GM19025 (cell line): Measurements from ENCODE around the gene AGAP1.

Experiments used
- ATAC-seq: cut with Tn5 transposase; IDR thresholded peaks from one replicate; pipeline ENCODE4 v1.9.1; 2021; ENCODE audit warnings: mild to moderate bottlenecking, low read depth, moderate library complexity; ENCODE audit not compliant: unreplicated experiment

AGAP1 gene

DNA sequence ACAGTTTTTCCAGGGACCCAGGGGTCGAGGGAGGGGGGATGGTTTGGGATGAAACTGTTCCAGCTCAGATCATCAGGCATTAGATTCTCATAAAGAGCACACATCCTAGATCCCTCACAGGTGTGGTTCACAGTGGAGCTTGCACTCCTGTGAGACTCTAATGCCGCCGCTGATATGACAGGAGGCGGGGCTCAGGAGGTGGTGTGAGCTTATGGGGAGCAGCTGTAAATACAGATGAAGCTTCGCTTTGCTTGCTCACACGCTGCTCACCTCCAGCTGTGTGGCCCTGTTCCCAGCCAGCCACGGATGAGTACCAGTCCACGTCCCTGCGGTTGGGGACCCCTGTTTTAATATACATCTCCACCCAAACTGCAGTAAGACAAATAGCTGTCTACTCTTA lies 204.2 kb downstream of the AGAP1 start:
- no peak for ATAC-seq

DNA sequence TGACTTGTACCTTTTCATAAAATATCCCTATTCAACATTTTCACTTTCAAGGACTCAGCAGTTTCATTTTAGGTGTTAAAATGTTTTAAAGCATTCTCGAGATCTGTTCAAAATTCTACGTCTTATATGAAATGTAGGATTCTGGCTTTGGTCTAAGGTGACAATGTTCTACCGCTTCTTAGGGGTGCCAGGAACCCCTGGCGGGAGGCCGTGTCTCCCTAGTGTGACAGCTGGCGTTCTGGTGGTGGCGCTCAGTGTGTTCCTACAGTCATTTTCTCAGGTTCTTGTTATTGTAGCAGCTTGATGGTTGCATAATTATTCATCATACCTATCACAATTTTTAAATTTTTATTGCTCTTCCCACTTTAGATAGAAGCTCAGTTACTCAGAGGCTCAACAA lies 204.6 kb downstream of the AGAP1 start:
- ATAC-seq, result no peak

DNA sequence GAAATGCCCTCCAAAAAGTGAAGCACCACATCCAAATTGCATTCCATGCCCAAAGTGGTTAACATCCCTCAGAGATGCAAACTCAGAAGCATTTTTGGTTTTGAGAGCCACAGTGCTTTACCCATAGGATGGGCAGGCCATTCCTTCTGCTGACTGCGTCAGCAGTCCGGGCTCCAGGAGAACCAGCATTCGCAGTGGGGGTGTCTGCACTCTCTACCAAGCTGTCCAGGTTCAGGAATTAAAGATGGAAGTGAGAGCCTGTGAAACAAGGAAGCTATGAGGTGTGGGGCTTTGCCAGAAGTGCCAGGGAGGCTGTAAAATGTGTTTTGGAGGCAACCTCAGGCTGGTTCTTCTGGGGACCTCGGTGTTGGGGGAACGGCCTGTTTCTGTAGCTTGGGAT lies 205.7 kb downstream of the AGAP1 start:
- ATAC-seq, result no peak

DNA sequence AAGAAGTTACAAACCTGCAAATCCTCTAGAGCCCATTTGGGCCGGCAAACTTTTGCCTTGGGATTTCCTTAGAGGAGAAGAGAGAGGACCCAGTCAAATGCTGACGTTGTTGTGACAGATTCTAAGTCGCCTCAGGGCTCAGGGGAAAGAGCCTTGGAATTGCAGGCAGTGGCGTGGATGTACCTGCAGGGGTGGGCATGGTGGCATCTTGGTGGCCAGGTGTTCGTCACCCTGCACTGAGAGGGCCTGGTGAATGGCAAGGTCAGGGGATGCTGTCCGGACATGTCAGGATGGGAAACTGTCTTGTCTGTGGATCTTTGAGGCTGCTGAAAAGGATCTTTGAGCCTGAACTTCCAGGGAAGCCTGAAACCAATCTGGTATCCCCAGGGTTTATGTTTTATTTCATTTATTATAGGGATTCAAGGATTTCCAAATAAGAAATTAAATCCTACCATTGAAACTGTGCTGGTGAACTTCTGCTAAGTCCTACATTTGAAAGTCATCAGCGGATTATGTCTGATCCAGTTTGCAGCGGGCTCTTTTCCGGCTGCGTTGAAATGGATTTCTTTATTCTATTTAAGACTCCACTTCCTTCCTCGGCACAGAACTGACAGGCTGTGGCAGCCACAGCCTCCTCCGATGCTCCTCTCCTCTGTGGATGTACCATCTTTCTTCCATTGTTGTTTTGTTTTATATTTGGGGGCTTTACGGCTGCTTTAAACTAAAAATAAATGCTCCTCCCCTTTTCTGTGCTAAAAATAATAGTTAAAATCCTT lies 207.6 kb downstream of the AGAP1 start:
- ATAC-seq, result no peak

DNA sequence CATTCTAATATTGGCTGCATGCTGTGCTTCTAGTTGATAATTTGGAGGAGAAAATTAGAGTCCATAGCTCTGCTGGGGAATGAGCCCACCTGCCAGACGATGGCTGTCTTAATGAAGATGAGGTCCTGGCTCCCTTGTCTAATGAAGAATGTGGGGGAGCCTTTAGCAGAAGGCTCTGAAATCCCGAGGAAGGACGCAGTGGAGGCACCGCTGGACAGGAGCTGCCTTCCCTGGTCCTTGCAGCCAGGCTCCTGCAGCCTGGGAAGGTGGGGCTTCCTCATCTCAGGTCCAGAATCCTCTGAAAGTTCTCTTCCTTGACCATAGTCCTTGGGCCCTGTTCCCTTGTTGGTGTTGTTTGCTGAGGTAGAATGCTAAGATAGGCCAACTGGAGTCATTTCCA lies 208.3 kb downstream of the AGAP1 start:
- no peak for ATAC-seq

DNA sequence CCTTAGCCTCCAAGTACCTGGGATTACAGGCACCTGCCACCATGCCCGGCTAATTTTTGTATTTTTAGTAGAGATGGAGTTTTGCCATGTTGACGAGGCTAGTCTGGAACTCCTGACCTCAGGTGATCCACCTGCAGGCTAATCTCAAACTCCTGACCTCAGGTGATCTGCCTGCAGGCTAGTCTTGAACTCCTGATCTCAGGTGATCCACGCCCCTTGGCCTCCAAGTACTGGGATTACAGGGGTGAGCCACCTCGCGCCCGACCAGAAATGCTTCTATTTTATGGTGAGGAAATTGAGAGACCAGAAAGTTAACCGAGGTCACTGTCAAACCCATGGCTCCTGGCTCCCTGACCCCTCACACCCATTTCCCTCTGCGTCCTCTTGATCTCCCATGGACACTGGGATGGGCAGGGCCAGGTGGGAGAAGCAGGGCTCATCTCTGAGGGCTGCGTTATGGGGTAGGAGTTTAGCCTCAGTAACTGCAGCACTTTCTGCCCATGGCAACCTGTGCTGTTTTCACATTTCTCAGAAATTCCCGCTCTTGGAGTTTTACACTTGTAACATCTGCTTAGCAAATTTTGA lies 210.0 kb downstream of the AGAP1 start:
- no peak for ATAC-seq

DNA sequence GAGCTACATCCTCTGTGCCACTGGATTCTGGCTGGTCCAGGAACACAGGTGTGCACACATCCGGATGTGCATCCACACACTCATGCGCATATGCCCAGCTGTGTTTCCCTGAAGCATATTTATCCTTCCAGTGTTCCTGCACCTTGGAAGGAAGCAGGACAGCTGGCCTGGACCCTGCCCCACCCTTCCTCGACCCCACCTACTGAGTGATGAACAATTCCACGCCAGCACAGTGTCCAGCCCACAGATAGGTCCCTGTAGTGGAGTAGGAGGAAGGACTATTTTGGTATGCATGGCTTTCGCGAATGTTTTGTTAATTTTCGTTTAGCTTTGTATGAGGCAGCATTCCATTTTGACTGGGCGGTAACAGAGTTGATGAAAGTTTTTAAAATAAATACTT lies 211.5 kb downstream of the AGAP1 start:
- no peak for ATAC-seq

DNA sequence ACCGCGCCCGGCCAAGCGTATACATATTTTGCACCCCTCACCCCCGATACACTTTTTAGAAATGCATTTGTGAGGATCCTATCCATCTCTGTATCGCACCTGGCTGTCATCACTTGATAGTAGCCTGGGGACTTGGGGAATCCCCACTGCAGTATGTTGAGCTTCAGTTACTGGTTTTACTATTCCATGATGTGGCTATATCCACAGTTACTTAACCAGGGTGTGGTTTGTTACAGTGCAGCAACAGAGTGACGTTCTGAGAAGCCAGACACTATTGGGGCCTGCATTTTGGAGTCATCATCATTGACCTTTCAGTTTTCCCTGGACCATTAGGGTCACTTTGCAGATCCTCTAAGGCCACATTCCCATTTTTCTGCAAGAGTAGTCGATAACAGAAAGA lies 212.7 kb downstream of the AGAP1 start:
- no peak for ATAC-seq

DNA sequence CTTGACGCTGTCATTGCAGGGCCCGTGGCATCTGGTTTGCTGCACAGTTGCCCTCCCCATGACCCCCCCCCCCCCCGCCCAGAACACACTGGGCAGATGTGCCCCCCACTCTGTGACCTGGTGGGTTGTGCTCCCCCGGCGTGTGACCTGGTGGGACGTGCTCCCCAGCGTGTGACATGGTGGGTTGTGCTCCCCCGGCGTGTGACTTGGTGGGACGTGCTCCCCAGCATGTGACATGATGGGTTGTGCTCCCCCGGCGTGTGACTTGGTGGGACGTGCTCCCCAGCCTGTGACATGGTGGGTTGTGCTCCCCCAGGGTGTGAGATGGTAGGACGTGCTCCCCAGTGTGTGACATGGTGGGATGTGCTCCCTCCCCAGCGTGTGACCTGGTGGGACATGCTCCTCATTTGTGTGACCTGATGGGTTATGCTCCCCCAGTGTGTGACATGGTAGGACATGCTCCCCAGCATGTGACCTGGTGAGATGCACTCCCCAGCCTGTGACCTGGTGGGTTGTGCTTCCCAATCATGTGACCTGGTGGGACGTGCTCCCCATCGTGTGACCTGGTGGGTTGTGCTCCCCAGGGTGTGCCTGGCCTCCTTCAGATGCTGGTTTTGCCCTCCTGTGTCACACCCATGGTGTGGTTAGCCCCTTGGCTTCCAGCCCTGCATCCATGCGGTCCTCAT lies 213.7 kb downstream of the AGAP1 start:
- ATAC-seq, result no peak

DNA sequence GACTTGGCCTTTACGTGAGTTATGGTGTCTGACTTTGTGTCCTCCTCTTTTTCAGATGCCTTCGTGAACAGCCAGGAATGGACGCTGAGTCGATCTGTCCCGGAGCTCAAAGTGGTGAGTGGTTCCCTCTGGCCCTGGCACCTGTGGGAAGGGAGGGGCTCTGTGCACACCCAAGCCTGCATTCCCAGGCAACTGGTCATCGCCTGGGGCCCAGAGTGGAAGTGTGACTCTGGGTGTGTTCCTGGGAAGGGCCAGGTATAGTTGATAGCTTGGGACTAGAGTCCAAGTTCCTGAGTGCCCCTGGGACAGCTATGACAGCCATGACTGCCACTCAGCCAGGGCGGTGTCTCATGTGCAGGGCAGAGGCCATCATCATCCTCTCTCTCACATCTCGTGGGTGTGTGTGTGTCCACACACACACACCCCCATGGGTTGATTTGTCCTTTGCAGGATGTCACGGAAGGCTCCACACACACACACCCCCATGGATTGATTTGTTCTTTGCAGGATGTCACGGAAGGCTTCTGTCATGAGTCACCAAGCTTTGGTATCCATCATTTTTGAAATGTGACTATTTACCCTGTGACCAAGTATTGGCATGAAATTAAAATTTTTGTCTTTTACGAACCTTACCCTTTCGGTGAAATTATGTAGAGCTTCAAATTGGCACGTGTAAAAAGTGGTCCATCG lies 215.4 kb downstream of the AGAP1 start:
- no peak for ATAC-seq

DNA sequence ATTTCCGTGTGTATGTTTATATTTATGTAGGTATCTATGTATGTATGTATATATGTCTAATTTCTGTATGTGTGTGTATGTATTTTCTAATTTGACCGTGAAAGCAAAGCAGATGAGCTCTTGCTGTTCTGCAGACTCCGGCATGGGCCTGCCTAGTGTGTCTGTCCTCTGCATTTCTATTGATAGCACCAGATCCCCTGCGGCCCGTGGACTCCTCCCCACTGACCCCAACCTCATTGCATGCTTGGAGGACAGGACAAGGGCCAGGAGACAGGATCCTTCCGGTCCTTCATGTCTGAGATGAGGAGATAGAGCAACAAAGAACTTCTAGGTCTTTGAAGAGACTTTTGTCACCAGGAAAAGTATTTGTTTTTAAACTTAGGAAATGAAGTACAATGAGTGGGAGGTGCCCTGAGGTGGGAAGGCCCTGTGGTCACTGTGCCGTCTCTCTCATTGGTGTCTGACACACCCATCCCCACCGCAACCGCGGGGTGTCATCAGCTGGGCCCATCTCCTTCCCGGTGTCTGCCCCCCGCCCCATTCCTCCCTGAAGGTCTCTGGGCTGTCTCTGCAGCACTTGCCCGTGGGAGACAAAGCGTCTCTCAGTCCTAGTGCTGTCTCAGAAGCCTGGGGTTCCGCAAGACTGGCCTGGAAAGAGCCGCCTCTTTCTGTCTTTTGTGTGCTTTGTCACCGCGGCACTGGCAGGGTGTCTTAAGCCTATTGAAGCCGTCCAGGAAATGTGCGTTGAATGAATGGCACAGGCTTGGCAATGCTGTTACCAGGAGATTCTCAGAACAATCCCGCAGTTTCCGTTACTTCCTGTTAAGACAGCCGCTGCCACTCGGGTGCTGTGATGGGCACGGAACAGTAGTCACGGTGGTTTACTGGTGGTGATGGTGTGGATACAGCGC lies 216.4 kb downstream of the AGAP1 start:
- no peak for ATAC-seq

DNA sequence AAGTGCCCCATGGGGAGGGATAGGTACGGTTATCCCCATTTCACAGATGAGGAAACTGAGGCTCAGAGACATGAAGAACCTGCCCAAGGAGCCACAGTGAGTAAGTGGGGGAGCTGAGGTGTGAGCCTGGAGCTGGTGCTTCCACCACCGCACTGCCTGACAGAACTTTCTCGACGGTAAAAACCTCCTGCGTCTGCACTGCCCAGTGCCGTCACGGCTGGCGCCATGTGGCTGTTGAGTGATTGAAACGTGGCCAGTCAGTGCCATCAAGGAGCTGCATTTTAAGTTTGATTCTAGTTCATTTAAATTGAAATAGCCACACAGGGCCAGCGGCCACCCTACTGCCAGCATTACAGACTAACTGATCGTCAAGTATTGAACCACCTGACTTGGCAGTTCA lies 217.1 kb downstream of the AGAP1 start:
- no peak for ATAC-seq

DNA sequence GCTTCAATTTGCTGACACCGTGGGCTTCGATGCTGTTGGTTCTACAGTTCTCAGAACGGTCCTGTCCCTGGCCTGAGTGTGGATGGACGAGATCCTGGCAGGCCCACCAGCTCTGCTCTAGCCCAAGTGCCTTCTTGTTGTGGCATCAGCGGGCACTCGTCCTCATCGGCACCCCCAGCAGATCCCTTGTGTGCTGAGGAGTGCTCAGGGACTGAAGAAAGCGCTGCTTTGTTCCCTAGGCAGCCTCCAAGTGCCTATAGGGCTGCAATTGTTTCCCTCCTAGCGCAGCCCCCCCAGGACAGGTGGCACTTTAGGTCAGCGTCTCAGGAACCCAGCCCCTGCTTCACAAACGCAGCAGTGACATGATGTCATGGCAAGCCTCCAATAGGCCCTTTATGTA lies 217.7 kb downstream of the AGAP1 start:
- no peak for ATAC-seq

DNA sequence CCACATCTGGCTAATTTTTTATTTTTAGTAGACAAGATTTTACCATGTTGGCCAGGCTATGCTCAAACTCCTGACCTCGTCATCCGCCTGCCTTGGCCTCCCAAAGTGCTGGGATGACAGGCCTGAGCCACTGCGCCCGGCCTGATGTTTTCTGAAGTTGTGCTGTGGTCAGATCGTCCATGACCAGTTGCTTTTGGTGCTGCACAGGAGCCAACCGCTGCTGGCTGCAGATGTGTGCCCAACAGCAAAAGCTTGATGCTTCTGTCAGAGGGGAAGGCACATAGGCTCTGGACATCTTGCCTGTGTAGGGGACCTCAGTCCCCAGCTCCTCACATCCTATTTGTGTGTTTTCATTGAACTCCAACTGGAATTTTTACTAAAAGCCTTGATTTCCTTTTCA lies 218.3 kb downstream of the AGAP1 start:
- no peak for ATAC-seq

DNA sequence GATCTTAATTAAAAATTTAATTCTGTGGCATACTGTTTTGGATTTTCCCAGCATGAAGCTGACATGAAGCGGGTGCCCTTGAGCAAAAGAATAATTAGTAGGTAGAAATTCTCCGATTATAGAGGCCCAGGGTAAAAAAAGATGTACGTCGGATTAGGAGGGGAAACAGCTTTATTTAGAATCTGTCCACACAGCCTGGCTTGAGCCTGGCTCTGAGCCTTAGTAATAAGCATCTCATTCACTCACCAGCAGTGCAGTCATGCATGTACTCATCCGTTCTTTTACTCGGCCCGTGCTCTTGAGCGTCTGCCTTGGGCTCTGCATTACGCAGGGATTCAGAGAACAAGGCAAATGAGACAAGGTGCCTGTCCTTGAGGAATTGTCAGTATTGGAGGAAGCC lies 219.3 kb downstream of the AGAP1 start:
- ATAC-seq, result no peak

DNA sequence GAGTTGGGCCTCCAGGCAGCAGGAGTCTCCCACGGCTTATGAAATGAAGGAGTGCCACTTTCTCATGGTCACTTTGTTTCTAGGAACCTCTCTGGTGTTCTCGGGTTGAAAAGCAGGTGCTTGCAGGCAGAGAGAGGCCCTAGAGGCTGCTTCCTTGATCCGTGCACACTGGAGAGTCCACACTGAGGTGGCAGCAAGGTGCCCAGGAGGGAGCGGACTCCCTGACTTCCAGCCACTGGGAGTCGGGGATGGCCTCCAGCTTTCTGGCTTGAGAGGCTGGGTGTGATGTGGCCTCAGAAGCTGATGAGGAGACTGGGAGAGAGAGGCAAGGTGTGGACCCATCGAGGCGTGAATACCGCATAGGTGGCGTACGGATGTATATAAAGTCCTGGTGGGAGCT lies 221.8 kb downstream of the AGAP1 start:
- no peak for ATAC-seq

DNA sequence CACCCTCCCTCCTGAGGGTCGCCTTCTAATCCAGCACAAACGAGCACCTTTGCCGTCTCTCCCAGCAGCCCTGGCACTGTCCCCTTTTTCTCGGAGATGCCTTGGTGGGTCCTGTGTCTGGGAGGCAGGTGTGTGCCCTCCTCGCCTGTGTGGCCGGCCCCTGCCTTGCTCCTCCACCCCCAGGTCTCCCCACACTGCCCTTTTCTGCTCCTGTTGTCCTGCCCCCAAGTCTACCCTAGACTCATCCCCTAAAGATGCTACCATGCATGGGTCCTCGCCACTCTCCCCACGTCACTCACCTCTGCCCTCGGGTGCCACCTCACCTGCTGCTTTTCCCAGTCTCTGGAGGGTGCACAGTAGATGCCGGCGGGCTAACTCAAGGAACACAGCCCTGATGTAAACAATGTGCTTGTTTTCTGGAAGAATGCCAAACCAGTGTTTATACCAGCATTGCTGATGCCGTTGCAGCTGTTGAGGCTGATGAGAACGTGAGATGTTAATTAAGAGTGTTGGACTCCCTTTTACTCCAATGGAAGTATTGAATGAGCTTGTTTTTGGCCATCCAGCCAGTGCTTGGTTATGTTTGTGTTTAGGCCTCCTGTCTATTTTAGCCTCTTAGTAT lies 223.1 kb downstream of the AGAP1 start:
- no peak for ATAC-seq

DNA sequence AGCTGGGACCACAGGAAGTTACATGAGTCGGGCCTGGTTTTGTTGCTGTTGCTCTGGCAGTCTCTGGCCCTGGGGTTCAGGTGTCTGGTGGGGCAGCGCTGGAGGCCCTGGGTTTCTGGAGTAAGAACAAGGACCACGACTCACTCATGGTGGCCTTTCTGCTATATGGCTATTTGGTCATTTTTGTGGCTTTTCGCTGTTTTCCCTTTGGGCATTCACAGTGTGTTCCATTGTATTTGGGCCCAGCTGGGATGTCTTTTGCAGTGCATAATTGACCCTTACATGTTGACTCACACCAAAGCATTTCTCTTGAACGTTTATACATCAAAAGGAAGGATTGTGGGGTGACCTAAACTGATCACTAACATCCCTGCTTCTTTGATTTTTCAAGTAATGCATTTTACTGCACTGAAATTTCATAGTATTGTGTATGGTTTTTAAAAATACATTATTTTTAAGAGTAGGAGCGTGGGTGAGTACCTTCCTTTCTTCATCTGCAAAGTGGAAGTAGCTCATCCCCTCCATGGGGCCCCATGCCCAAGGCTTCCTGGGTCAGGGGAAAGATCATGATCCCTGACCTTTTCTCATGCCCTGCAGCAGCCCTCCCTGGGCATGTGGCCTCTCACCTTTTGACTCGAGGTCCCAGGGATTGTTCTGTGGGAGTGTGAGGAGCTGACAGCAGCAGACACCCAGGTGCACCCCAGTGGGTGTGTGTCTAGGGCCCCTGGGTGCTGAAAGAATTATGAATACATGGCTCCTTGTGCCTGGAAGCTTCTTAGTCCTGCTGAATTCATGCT lies 225.5 kb downstream of the AGAP1 start:
- no peak for ATAC-seq

DNA sequence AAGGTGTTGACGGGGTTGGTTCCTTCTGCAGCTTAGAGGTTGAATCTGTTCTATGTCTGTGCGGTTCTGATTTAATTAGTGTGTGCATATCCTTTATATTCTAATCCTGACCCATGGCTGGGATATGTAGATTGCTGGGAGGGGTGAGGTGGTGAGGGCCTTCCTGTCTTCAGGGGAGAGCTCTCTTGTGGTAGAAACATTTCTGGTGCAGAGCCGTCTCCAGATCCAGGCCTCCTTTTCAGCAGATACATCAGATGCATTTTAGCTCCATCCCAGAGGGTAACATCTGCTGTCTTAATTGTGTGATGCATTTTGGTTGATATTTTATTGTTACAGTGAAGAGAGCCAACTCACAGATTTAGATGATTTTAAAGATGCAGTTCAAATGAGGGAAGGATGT lies 227.8 kb downstream of the AGAP1 start:
- ATAC-seq, result no peak
